Tibial artery (tissue), 4 donors: Measurements from ENCODE around the gene CBY3.
A peak's percentile ranks its signal among the peaks of the same experiment; 100 is the strongest.
"Not testable (repeated sequence)": the region's sequence is repeated elsewhere in the genome, so short reads cannot be mapped to it uniquely, and the experiment has no call there.

ENCODE experiments used
- DNase-seq, 2 donors: peaks; one replicate each; pipeline ENCODE4 v3.0.0-alpha.2; 2019
- H3K27ac ChIP-seq, 2 donors: fragments of 200-600 bp; sonication (generic) in 1 of 2; 1 replicate in 1 of 2; 2 replicates in 1 of 2; pipeline ENCODE4 v1.5.1; 2018 to 2019; ENCODE audit warnings: mild to moderate bottlenecking in 1 of 2
- H3K27me3 ChIP-seq, 2 donors: fragments of 200-600 bp; sonication (generic) in 1 of 2; one replicate each; pipeline versions ENCODE4 v1.5.1 to v1.6.0; 2016 to 2019
- H3K36me3 ChIP-seq, 3 donors: fragments of 200-600 bp; sonication (generic) in 2 of 3; one replicate each; pipeline ENCODE4 v1.5.1; 2016 to 2019; ENCODE audit warnings: mild to moderate bottlenecking in 2 of 3
- H3K4me1 ChIP-seq, 4 donors: fragments of 200-600 bp; sonication (generic) in 2 of 4; 1 replicate in 3 of 4; 2 replicates in 1 of 4; pipeline ENCODE4 v1.5.1; 2016 to 2019
- H3K4me3 ChIP-seq, 2 donors: fragments of 200-600 bp; sonication (generic) in 1 of 2; 1 replicate in 1 of 2; 2 replicates in 1 of 2; pipeline ENCODE4 v1.5.1; 2018 to 2019; ENCODE audit warnings: mild to moderate bottlenecking in 2 of 2
- H3K9me3 ChIP-seq, 3 donors: fragments of 200-600 bp; sonication (generic) in 1 of 3; one replicate each; pipeline ENCODE4 v1.5.1; 2016 to 2019
- CTCF ChIP-seq, 2 experiments: fragments of 200-600 bp in 1 of 2; fragments of 450-650 bp in 1 of 2; IDR thresholded peaks; one replicate each; pipeline ENCODE4 v1.5.1; 2017 to 2019; ENCODE audit warnings: antibody characterized with exemption in 2 of 2, mild to moderate bottlenecking in 1 of 2, moderate library complexity in 1 of 2
- intact Hi-C: fragments of 100-400 bp; cut with DNase I; formaldehyde crosslinking; loops from one replicate; pipeline ENCODE4 v1.15.0; 2023; ENCODE audit warnings: low total_unique reads

The CBY3 gene

GRCh38 chr5:179668391-179668790 is 12.4 kb downstream of the CBY3 start:
- H3K27me3 ChIP-seq = no peaks in the 10 kb centered on the region
- DNase-seq = no peak
- peak; percentile 40 for TF ChIP-seq CTCF (IDR thresholded peaks at IDR 0.05)

DNA sequence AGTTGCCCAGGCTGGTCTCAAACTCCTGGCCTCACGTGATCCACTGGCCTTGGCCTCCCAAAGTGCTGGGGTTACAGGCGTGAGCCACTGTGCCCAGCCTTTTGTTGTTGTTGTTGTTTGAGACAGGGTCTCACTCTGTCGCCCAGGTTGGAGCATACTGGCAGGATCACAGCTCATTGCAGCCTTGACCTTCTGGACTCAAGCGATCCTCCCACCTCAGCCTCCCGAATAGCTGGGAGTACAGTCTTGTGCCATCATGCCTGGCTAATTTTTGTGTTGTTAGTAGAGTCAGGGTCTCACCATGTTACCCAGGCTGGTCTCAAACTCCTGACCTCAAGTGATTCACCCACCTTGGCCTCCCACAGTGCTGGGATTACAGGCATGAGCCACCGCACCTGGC is 19.2 kb downstream of the CBY3 start:
- H3K9me3 ChIP-seq, DNase-seq, H3K27me3 ChIP-seq, intact Hi-C loops, H3K4me1 ChIP-seq, H3K4me3 ChIP-seq, H3K27ac ChIP-seq: not testable (repeated sequence)
- peaks cover 0 to 34% (median 3%) of the 10 kb centered on the region in 3 donors for H3K36me3 ChIP-seq

More at GRCh38 chr5:179668391-179668790, 12.4 kb downstream of the CBY3 start:
- intact Hi-C loops = no loop called here
- Histone ChIP-seq H3K36me3 (peaks cover 0 to 27% (median 3%) of the 10 kb centered on the region in 3 donors), H3K27ac (no peak overlapping the region), H3K4me3 (no peak overlapping the region), H3K4me1 (no peaks in the 10 kb centered on the region), H3K9me3 (no peaks in the 10 kb centered on the region)

GRCh38 chr5:179658179-179658856 is 22.5 kb downstream of the CBY3 start:
- H3K27me3 ChIP-seq, H3K4me1 ChIP-seq, intact Hi-C loops, H3K36me3 ChIP-seq, H3K9me3 ChIP-seq, DNase-seq: not testable (repeated sequence)
- peak overlapping the region; percentile 51 to 56 for H3K4me3 ChIP-seq
- H3K27ac ChIP-seq = peak overlapping the region in 1 of 2 donors; percentile 61

GRCh38 chr5:179657302-179658178 is 23.3 kb downstream of the CBY3 start:
- DNase-seq, H3K27ac ChIP-seq, H3K36me3 ChIP-seq, intact Hi-C loops, H3K4me1 ChIP-seq, H3K9me3 ChIP-seq, H3K27me3 ChIP-seq: not testable (repeated sequence)
- peak overlapping the region in 1 of 2 donors; percentile 27 for H3K4me3 ChIP-seq

GRCh38 chr5:179653135-179653534 is 27.7 kb downstream of the CBY3 start:
- H3K4me3 ChIP-seq, H3K36me3 ChIP-seq, H3K27me3 ChIP-seq, intact Hi-C loops, H3K27ac ChIP-seq, H3K4me1 ChIP-seq, DNase-seq, H3K9me3 ChIP-seq: not testable (repeated sequence)

DNA sequence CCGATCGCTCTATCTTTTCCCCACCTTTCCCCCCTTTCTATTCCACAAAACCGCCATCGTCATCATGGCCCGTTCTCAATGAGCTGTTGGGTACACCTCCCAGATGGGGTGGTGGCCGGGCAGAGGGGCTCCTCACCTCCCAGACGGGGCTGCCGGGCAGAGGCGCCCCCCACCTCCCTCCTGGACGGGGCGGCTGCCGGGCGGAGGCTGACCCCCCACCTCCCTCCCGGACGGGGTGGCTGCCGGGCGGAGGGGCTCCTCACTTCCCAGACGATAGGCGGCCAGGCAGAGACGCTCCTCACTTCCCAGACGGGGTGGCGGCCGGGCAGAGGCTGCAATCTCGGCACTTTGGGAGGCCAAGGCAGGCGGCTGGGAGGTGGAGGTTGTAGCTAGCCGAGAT is 30.6 kb downstream of the CBY3 start:
- intact Hi-C loops, H3K4me3 ChIP-seq, H3K9me3 ChIP-seq, DNase-seq, H3K27ac ChIP-seq, H3K27me3 ChIP-seq, H3K36me3 ChIP-seq, H3K4me1 ChIP-seq: not testable (repeated sequence)

DNA sequence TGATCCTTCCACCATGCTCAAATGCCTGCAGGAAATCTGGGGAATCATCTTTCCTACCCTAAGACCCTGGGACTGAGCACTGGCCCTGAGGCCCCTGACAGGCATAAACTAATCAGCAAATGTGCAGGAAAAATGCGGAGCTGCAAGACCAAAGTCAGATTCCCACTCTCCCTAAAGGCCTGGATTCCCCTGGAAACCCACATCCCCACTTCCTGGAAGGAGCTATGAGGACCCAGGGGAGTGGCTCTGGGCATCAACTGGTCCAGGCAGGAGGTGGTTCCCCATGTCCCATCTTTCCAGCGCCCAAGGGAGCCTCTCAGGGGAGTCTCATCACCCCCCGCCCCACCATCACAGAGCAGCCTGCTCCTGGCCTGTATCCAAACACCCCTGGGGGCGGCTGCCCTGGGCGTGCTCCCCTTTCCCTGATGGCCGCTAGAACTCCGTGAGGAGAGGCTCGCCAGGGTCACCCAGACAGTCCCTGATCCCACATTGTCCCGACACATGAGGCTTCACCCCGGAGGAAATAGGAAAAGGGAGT is 31.6 kb downstream of the CBY3 start:
- DNase-seq, intact Hi-C loops, H3K27me3 ChIP-seq, H3K27ac ChIP-seq, H3K9me3 ChIP-seq, H3K4me1 ChIP-seq, H3K4me3 ChIP-seq, H3K36me3 ChIP-seq: not testable (repeated sequence)

DNA sequence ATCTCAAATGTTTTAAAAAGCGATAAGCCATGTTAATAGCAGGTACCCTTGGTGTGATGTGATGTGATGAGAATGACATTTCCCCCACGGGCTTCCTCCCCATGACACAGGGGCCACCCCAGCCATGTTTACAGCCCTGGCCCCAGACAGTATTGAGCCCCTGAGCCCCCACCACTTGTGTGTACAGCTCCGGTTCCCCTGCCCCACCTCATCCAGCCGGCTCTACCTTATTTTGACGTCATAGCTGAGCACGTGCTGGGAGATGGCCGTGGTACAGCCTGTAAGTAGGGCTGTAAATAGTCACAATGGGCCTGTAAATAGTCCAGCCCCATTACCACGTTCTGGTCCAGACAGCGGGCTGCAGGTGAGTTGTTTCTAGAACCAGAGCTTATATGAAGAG is 32.4 kb downstream of the CBY3 start:
- H3K4me1 ChIP-seq = no peaks in the 10 kb centered on the region
- H3K4me3 ChIP-seq = no peak overlapping the region
- no peak overlapping the region for H3K27ac ChIP-seq
- H3K27me3 ChIP-seq = no peaks in the 10 kb centered on the region
- no peaks in the 10 kb centered on the region for H3K36me3 ChIP-seq
- intact Hi-C loops = no loop called here
- no peaks in the 10 kb centered on the region for H3K9me3 ChIP-seq
- no peak for TF ChIP-seq CTCF (IDR thresholded peaks at IDR 0.05)
- DNase-seq = no peak

DNA sequence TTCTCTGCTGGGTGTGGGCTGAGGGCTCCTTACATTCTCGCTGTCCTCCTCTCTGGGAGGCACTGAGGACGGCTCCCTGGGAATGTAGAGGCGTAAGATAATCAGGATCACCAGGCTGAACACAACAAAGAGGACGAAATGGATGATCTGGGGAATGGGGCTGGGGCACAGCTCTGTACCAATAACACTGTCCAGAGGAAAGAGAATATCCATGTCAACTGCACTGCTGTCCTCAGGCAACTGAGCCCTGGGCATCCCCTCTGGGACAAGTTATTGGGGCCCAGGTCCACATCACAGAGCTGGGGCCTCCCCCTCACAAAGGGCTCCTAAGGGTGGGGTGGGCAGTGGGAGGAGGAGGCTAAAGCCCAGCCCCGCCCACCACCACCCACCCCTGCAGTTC is 36.1 kb downstream of the CBY3 start:
- H3K27me3 ChIP-seq, DNase-seq, H3K36me3 ChIP-seq, intact Hi-C loops, H3K4me3 ChIP-seq, H3K4me1 ChIP-seq, H3K9me3 ChIP-seq, H3K27ac ChIP-seq: not testable (repeated sequence)

- H3K4me3 ChIP-seq, H3K4me1 ChIP-seq, intact Hi-C loops, H3K27ac ChIP-seq, DNase-seq, H3K9me3 ChIP-seq, H3K36me3 ChIP-seq, H3K27me3 ChIP-seq: not testable (repeated sequence)
Observed at GRCh38 chr5:179643141-179643920, 37.5 kb downstream of the CBY3 start.

DNA sequence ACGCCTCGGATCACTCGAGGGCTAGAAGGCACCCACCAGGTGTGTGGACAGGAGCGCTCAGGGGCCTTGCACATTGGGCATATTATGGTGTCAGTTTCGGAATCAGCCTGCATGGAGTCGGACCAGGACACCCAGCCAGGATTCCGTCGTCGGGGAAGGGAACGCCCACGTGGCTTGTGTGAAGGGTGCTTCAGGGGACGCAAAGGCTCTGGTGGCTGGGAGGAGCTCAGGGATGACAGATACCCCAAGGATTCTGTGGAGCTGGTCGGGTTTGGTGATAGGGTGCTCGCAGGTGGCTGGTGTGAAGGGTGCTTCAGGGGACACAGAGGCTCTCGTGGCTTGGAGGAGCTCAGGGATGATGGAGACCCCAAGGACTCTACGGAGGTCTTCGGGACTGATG is 38.2 kb downstream of the CBY3 start:
- H3K27ac ChIP-seq, H3K27me3 ChIP-seq, DNase-seq, H3K4me3 ChIP-seq, H3K36me3 ChIP-seq, intact Hi-C loops, H3K9me3 ChIP-seq, H3K4me1 ChIP-seq: not testable (repeated sequence)
